GM19324 (cell line): ENCODE results near the gene ZNF536.

ENCODE experiments used
- ATAC-seq: cut with Tn5 transposase; IDR thresholded peaks from one replicate; pipeline ENCODE4 v1.9.1; 2021; ENCODE audit warnings: mild to moderate bottlenecking, moderate library complexity; ENCODE audit not compliant: unreplicated experiment, low FRiP score

The ZNF536 gene

DNA sequence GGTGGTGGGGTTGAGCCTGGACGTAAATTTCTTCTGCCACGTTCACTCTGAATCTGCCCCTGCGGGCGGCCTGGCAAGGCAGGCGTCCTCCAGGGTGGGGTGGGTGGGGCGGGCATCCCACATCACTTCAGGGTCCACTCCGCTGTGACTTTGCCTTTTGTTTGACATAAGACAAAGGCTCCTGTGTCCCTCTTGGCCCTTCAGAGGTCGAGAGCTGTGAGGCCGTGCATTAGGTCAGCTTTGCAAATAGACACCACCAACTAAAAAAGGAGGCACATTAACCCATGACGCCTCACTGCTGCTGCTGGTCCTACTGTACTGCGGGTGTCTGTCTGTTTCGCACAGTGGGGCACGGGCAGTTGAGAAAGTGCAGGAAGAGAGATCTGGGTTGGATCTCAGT, 10.5 kb upstream of the ZNF536 start:
- no peak for ATAC-seq

DNA sequence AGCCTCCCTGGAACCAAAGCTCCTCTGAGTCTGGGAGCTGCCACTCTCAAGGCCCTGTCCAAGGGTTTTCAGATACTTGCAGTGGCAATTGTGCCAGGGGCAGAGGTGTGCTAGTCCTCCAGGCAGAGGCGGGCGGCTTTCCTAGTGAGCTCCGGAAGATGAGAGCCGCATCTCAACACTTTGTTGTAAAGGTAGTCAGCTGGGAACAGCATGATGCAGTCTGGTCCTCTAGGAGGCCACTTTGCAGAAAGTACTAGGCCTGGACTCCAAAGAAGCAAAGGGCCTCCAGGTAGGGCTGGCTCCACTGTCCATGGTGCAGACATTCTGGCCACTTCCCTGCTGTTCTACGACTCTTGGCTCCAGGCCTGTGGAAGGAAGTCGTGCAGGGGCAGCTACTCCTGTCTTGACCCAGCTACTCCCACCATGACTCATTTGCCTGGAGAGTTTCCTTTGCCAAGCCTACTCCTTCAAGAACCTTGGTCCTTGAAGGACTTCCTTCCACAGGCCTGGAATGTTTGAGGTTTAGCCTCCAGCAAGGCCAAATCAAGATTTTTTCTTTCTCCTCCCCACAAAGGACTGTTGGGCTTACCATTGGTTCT, 9.9 kb upstream of the ZNF536 start:
- ATAC-seq, result no peak

DNA sequence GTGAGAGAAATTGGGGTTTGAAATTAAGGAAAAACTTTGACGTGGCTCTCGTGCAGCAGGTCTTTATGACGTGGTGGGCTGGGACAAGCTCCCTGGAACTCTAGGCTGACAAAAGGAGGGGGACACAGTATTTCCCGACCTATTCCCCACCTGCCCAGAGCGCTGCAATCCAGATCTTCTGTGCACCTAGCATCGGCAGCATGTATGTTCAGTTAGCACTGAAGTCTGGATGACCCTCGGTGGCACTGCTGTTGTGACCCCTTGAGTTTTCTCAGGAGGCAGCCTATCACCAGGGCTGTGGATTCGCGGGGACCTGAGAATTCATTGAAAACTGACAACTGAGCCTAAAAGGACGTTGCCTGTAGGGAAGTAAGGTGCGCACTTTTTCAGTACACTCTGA, 9.1 kb upstream of the ZNF536 start:
- no peak for ATAC-seq

DNA sequence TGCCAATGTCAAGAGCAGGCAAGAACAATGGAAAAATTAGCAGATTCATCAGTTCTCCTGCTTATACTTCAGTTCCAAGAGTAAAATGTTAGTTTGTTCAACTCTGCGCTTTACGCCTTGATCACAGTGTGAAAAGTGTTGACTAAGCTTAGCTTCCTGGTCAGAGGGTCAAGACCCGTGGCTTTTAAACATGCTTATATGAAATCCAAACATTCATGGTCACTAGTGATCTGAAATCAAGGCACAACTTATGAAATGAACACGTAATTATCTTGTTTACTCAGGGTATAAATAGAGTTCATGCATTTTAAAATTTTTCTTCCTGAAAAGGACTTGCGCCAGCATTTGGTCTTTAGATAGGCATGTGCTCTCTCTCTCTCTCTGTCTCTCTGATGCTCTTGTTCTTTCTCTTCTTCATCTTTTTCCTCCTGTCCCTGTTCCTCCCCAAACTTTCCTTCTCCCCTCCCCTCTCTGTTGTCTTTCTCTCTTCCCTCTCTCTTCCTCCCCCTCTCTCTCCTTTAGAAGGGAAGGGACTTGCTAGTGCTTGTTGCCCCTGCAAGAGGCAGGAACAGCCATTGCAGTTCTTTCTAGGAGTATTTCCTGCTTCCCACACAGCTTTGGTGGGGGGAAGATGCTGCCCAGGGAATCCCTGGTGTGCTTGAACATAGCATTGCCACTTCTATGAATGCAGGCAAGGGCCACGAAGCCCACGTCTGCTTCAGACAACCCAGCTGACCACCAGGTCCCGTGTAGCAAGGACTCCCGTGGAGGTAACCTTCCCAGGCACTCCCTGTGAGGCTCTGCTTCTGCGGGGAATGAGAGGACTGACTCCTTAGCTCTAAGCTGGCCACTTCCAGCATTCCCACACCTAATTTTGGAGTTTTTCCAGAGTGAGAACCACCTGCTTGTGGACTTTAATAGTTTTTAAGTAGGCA, 7.1 kb upstream of the ZNF536 start:
- ATAC-seq, result no peak

DNA sequence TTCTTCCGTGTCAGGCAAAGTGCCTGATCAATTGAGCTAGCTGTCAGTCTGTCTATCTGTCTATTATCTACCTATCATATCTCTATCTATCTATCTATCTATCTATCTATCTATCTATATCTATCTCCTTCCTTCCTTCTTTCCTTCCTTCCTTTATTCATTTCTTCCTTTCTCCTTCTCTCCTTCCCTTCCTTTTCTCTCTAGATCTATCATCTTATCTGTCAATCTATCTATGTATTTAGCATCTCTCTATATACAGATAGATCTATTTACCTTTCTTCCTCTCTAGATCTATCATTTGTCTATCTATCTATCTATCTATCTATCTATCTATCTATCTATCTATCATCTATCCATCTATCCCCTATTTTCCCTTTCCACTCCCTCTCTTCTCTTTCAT, 5.9 kb upstream of the ZNF536 start:
- no peak for ATAC-seq

DNA sequence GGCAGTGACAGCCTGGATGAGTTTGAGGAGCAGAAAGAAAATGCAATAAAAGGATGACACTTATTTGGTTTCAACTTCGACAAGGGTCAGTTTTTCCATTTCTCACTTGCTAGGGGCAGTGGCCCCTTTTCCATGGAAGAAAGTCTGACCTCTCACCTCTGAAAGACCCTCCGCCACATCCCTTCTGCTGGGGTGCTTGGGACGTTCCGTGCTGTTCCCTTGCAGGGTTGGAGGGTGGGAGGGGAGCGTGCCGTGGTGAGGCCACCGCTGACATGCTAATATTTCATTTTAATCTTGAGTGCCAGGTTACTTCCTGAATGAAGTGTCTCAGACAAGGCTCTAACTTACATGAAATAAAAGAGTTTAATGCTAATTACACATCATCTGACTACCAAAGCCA, 5.2 kb upstream of the ZNF536 start:
- no peak for ATAC-seq

DNA sequence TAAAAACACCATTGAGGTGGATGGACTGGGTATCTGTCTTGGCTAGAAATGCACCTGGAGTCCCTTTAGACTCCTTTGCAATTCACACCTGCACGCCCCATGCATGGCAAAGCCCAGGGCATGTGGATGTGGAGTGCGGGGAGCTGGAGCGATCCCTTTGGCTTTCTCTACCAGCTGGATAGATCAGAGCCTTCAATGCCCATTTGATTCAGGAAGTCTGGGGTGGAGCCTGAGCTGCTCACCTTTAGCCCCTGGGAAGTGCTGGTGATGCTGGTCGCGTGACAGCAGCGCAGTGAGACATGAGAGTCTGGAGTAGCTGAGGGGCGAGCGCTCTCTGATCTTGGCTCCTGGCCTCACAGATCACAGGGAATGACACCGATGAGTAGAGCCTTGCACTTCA, 4.8 kb upstream of the ZNF536 start:
- no peak for ATAC-seq

DNA sequence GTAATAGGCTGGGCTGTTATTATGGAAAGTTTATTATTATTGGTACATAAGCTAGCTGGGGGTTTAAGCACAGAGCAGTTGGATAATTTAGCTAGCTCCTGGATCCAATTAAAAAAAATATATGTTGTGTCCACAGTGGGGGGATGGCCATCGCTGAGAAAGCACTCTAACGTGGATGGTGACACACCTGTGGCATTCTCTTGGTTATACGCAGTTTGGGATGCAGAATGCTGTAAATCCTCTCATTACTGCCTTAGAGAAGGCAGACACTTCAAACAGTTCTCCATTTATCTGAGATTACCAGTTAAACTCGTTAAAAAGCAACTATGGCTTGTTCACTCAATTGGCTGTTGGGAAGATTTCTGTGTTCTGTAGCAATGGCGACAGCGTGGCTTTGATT, 2.4 kb upstream of the ZNF536 start:
- no peak for ATAC-seq

DNA sequence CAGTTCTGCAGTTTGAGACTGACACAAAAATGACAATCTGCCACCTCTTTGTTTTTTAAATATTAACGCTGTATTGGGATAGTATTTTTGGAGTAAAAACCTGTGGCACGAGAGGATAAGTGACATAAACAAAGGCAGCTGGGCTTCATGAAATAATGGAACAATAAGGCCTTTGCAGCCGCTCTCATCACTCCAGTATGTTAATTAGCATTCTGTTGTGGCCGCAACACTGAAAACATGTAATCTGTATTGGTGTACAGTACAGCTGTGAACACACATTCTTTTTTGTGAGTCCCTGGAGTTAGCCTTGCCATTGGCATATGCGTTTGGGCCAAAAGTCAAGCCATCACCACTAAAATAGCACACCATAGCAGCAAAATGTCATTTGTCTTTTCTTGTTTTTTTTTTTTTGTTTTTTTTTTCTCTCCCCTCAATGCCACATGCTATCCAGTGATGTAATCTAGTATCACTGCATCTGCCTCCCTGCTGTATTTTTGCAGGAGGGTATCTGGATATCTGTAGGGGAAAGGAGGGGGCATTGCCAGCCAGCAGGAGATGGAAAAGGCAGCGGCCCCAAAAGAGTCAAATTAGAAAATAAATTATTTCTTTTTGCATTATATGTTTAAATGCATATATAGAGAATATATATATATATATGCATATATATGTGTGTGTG, 885 bp upstream of the ZNF536 start:
- ATAC-seq, result no peak

DNA sequence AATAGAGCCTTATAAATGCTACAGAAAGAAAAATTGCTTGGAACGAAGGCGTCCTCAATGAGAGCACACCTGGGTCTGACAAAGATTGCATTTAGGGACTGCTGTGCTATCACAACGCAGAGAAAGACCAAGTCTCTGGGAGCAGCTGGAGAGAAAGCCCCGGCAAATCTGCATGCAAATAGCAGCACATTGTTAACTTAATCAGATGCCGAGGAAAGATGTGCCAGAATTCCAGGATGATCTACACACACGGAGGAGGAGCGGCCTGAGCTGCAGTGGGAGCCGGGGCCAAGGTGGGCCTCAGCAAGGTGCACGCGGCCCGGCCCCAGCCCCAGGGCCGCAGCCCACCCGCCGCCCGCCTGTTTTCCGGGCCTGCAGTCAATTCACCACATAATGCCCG, 1.4 kb downstream of the ZNF536 start:
- no peak for ATAC-seq

DNA sequence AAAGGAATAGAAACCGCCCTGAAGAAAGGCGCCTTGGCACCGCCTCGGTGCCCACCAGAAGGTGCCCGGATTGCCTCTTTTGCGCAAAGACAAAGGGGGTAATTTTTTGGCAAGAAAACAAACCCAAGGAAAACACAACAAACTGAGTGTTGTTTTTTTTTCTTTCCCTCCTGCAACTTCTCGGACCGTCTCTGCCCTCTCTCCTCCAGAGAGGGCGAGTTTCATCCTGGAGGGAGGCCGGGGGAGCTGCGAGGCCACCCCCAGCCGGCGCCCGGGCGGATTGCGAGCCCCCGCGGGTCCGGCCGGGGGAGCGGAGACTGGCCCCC, 2.3 kb downstream of the ZNF536 start:
- no peak for ATAC-seq

DNA sequence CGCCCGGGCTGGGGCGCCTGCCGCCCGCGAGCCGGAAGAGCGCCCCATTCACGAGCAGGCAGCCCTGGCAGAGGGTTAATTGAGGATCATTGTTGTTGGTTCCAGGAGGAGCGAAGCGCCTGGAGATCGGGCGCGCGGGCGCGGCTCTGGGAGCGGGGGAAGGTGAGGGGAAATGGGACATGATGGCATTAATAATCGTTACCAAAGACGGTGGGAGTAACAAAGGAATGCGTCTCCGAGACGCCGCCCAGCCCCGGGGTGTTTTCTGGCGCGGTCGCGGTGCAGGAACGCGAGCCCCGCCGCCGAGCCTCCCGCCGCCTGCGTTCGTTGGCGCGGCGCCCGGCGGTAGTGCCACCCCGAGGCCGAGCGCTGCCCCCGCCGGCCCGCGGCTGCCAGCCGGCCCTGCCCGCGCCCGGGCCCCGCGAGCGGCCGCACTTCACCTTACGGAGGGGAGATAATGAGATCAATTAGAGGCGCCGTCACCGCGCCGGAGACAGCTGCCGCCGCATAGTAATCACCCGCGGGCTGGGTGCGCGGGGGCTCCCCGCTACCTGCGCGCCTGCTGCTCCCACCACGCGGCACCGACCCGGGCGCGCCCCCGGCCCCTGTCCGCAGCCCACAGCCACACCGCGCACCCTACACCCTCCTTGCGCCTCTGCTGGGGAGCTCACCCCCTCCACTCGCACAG, 2.8 kb downstream of the ZNF536 start:
- ATAC-seq, result no peak

DNA sequence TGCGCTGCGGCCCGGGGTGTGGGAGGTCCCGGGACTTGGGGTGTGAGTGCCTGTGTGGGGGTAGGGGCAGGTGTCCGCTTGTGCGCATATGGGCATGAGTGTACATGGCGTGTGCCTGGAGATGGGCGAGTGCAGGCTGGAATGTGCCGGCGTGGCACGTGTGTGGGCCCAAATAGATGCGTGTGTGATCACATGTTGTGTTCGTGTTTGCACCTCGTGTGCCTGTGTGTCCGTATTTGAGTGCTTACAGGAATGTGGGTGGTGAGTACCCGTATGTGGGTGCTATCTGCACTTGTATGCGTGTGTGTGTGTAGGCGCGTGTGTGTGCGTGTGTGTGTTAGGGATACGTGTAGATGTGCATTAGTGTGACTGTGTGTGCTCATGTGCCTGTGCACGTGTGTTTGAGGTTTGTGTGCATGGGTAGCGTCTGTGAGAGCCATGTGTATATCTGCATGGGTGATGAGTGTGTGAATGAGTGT, 3.4 kb downstream of the ZNF536 start:
- no peak for ATAC-seq

DNA sequence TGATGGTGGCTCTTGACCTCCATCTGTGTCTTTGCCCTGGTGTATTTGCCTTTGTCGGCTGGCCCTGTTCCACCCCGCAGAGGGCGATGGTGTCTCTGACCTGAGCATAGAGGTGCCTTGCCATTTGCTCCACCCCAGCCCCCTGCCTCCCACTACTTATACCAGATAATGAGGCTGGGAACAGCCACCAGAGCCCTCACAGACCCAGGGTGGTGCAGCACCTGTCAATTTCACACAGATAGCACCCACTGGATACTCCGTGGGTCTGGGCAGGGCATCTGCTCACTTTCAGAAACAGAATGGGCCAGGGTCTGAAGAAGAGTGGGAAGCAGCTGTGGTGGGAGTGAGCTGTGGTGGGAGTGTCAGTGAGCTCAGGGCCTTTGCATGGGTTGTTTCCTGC, 4.1 kb downstream of the ZNF536 start:
- ATAC-seq, result no peak

DNA sequence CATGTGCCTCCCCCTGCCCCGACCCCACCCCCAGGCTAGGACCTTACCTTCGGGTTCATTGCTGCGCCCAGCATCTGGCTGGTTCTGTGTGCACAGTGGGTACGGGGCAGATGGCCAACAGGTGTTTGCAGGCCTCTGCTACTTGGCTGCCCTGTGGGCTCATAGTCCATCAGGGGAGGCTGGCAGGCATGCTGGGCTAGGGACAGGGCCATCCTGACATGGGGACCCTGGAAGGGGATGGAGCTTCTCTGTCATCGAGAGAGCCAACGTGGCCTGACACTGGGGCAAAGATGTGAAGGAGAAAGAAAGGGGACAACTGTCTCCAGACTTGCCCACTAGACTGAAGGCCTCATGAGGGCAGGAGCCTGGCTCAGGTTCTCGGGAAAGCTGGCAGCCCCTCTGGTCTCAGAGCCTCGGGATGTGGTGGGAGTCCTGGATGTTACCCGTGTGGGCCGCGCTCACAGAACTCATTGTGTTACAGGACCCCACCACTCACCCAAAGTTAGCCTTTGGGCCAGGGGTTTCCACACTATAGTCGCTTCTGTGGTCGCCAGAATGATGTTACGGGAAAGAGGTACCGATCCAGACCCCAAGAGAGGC, 4.7 kb downstream of the ZNF536 start:
- ATAC-seq, result no peak

DNA sequence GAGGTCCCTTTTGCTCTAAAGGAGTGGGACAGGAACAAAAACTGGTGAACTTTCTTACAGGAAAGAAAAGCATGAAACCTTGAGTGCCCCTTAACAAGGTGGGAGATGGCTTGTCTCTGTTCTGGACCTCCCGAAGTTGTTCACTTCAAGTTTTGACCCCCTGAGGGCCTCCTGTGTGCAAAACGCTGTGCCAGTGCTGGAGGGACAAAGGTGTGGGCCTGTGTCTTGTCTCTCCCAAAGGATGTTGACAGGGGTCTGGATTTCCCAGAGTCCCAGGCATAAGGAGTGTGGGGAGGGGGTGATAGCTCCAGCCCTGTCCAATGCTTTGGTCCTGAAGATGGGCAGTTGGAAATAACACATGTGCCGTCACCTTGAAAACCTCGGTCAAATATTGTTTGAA, 6.5 kb downstream of the ZNF536 start:
- ATAC-seq, result no peak

DNA sequence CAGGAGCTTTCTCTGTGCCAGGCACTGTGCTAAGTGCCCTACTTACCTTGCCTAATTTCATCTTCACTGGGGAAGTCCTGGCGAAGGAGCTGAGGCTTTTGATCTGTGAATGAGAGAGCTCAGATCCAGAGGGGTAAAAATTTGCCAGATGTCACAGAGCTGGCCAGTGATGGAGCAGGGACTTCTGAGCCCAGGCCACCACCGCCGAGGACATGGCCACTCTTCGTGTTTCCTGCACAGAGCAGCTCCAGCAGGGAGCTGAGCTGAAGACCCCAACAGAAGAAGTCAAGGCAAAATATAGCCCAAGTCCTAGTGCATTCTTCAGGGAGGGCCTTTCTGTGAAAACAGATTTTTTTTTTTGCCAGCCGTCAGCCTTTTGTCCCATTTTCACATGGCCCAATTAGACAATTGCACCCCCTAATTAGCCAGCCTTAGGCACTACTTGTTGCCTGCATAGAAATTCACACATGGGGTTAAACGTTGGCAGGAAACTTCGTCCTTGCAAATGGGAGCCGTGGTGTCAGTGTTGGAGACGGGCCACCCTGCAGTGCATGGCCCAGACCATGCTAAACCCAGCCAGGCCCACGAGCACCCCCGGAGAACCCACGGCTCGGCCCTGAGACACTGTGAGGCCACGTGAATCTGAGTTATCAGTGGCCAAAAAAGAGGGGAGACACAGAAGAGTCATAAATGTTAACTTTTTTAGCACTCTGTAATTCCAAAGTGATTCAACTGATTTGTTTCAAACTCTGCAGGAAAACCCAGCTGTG, 7.8 kb downstream of the ZNF536 start:
- no peak for ATAC-seq

DNA sequence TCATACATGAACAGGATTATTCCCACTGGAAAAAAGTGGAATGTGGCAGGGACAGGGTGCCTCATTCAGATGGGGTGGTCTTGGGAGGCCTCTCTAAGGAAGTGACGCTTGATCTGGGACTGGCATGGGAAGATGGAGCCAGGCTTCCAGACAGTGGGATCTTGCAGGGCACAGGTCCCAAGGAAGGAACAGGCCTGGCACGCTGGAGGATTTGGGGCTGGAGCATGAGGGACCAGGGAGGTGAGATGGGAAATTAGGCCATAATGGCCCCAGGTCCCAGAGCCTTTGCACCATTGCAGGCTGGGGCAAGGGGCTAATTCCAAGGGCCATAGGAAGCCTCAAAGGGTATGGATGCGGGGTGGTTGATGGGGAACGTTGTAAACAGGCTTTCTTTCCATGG, 9.2 kb downstream of the ZNF536 start:
- no peak for ATAC-seq

DNA sequence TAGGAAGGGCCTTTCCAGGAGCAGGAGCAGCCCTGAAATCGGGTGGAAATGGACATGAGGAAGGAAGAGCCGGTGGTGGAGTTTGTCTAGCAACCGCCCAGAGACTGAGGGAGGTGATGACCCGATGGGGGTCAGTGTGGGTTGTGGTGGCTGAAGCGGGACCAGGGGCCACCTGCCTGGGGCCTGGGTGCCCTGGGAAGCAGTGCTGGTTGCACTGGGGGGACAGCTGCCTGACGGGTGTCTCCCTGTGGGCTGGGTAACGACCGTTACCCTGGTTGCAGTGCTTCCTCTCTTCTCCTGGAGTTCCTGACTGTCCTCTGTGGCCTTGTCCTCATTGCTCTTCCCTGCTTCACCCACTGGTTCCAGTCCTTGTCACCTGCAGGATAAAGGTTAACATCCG, 13.0 kb downstream of the ZNF536 start:
- no peak for ATAC-seq

DNA sequence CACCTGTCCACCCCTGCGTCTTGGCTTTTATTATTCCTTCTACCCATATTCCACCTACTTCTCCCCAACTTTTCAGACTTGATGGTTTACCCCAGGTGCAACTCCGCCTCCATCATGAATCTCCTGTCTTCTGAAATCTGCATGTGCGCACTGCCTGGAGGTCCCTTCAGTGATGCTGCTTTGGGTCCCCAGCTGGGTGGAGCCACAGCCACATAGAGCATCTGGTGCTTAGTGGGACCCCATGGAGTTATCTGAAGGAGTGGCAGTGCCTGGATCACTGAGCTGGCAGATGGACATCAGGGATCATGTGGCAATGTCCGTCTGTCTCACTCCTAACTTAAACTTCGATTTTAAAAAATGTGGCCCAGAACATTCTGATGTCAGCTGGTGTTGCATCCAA, 13.5 kb downstream of the ZNF536 start:
- ATAC-seq, result no peak
